Bronchial epithelial cell (primary cell): Measurements from ENCODE around the gene MYF6. TPM values are rescaled to one million over a fixed set of nuclear protein-coding genes. Genes with fewer than 3 reads are reported as not detected.
"Not testable (repeated sequence)": the region's sequence is repeated elsewhere in the genome, so short reads cannot be mapped to it uniquely, and the experiment has no call there.

Source experiments
- DNase-seq: peaks from one replicate; pipeline ENCODE4 v3.0.0-alpha.2; 2010; ENCODE audit warnings: low read depth
- FAIRE-seq: peaks from 2 replicates; lab custom pipeline; 2011; peaks lifted over from hg19 to GRCh38; lab: Jason Lieb, UNC
- H3K27me3 ChIP-seq: 2 replicates; pipeline ENCODE4 v1.5.1; 2011; ENCODE audit warnings: low read length; ENCODE audit not compliant: control insufficient read depth, insufficient read depth
- H3K36me3 ChIP-seq: 2 replicates; pipeline ENCODE4 v1.5.1; 2011; ENCODE audit warnings: low read length; ENCODE audit not compliant: control insufficient read depth, insufficient read depth
- H3K4me3 ChIP-seq: 2 replicates; pipeline ENCODE4 v1.5.1; 2011; ENCODE audit warnings: mild to moderate bottlenecking, low read depth, low read length, control low read depth
- total RNA-seq: library from RNA; depleted of rRNA; stranded (reverse); fragments of >200 nt; gene quantifications from 2 replicates; pipeline ENCODE4 v1.2.1, GENCODE V29; 2014
- TF ChIP-seq, protein P1 (sequence below): IDR thresholded peaks from 2 replicates; pipeline ENCODE4 v1.5.1; 2011; ENCODE audit warnings: mild to moderate bottlenecking, moderate library complexity, low read length, control low read depth, inconsistent platforms; ENCODE audit not compliant: insufficient read depth, severe bottlenecking

Gene MYF6
- total RNA-seq: not detected in 2 replicates

DNA sequence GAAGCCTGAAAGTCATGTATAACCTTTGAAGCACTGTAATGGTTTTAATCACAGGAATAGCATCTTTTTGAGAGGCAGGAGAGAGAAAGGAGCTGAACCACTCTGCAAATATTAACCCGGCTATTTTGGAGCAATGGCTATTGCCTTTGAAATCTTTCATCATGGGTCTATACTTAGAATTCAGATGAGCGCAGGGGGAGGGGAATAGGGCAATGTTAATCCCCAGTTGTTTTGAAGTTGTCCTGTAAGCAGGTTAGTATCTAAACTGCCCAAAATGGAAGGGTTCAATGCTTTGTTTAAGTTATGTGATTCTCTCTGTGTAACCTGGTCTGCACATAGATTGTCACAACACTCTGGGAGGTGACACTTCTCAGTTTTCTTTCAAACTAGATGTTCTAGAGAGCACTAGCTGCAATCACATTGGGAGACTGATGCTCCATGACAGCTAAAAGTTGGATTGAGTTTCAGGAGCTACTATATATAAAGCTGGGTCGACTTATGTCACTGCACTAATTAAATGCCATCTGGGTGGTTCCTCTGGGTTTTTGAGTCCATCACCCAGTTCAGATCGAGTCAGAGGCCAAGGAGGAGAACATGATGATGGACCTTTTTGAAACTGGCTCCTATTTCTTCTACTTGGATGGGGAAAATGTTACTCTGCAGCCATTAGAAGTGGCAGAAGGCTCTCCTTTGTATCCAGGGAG, at the start of gene MYF6:
Gene MYF6 (plus strand): TSS at position 509 of the 704 bp plus-strand sequence. CDS start 86 bp downstream, at position 595.
- peaks cover 9% of the 10 kb centered on the region for H3K27me3 ChIP-seq
- H3K36me3 ChIP-seq: no peaks in the 10 kb centered on the region
- DNase-seq (no peak), FAIRE-seq (no peak)
- no peak within 1 kb of the TSS for H3K4me3 ChIP-seq
- TF ChIP-seq, protein P1, sequence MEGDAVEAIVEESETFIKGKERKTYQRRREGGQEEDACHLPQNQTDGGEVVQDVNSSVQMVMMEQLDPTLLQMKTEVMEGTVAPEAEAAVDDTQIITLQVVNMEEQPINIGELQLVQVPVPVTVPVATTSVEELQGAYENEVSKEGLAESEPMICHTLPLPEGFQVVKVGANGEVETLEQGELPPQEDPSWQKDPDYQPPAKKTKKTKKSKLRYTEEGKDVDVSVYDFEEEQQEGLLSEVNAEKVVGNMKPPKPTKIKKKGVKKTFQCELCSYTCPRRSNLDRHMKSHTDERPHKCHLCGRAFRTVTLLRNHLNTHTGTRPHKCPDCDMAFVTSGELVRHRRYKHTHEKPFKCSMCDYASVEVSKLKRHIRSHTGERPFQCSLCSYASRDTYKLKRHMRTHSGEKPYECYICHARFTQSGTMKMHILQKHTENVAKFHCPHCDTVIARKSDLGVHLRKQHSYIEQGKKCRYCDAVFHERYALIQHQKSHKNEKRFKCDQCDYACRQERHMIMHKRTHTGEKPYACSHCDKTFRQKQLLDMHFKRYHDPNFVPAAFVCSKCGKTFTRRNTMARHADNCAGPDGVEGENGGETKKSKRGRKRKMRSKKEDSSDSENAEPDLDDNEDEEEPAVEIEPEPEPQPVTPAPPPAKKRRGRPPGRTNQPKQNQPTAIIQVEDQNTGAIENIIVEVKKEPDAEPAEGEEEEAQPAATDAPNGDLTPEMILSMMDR: no peak

DNA sequence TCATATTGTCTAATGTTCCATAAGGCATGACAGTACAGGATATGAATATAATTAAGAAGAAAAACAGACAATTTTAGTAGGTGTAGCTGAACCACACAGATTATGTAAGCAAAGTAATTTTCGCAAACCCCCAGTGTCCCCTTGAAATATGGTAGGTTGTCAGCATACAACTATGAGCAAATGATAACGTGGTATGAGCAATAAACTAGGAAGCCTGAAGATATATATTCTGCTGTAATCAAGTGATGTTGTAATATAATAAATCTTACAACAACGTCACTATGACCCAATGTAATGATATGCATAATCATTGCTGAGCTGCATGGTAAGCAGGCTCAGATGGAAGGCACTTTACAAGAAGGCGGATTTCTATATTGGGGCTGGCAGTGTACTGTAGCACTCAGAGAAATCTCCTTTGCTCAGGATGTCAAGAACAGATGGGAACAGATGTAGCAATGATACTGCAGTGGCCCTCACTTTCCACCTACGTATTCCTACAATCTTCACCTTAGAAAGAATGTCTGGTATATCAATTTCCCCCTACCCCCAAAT, 47.8 kb upstream of the MYF6 start:
- no peak for FAIRE-seq
- Histone ChIP-seq H3K4me3 (no peak overlapping the region), H3K36me3 (no peaks in the 10 kb centered on the region), H3K27me3 (no peaks in the 10 kb centered on the region)
- TF ChIP-seq, protein P1: no peak
- no peak for DNase-seq

DNA sequence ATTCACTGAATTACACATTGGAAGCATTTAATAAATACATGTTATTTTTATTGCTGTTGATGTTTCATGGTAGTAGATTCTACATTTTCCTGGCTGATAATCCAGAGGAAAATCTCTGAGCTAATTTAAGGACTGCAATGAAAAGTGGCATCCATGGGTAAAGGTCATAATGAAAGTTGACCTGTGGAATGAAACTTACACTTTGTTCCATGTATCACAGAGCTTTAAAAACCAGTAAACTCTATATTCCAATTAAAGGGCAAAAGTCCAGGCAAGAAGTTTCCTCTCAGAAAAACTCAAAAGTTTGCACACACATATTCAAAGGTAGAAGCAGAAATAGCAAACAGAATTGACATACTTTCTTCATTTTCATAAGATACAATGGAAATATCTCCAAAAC, 44.8 kb upstream of the MYF6 start:
- Histone ChIP-seq H3K4me3 (no peak overlapping the region), H3K27me3 (no peaks in the 10 kb centered on the region), H3K36me3 (no peaks in the 10 kb centered on the region)
- DNase-seq (no peak), FAIRE-seq (no peak)
- TF ChIP-seq, protein P1: no peak

DNA sequence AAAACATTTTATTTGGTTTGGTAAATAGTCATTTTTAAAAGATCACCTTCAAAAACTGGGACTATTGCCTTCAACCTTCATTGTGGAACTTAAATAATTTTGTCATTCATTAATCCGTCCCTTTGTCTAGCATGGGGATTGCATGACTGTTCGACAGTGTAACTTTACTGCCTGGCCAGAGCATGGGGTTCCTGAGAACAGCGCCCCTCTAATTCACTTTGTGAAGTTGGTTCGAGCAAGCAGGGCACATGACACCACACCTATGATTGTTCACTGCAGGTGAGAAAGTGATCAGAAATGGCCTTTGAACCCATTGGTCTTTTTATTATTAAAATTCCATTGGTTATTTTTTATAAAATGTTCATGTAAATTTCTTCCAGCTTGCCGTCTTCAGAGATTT, 37.2 kb upstream of the MYF6 start:
- H3K4me3 ChIP-seq: no peak overlapping the region
- H3K36me3 ChIP-seq: no peaks in the 10 kb centered on the region
- TF ChIP-seq, protein P1: no peak
- H3K27me3 ChIP-seq: no peaks in the 10 kb centered on the region
- DNase-seq (no peak), FAIRE-seq (no peak)

DNA sequence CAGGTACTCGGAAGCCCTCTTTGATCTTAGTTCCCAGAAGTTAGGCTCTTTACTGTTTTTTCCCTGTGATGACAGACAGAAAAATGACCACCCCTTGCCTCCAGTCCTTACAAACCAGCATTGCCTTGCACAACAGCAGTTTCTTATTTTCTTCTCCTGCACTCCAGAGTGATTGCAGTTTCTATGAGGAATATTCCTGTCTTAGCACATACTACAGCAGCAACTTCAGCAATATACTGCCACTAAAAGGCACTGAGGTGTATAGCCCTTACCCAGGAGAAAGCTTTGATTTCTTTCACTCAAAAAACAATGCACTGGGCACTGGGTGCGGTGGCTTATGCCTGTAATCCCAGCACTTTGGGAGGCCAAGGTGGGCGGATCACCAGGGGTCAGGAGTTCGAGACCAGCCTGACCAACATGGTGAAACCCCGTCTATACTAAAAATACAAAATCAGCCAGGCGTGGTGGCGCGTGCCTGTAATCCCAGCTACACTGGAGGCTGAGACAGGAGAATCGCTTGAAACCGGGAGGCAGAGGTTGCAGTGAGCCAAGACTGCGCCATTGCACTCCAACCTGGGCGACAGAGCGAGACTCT, 31.3 kb upstream of the MYF6 start:
- H3K4me3 ChIP-seq, FAIRE-seq, H3K36me3 ChIP-seq, DNase-seq, H3K27me3 ChIP-seq: not testable (repeated sequence)

DNA sequence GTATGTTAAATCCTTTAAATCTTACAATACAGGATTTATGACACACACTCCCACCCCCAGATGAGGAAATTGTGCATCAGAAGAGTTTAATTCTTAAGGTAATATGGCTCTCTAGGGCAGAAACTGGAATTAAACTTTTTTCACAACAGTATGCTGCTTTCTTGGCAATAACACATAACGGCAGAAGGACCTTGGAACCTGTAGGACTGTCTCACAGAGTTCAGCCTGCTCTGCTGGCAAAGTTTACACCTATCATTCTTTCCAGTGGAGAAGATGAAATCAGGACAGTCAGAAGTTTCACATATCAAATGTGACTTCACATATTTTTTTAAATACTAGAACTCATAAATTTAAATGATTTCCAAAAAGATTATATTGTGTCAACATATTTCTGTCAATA, 30.6 kb upstream of the MYF6 start:
- Histone ChIP-seq H3K27me3 (no peaks in the 10 kb centered on the region), H3K4me3 (no peak overlapping the region), H3K36me3 (no peaks in the 10 kb centered on the region)
- no peak for DNase-seq
- TF ChIP-seq, protein P1: no peak
- FAIRE-seq: no peak
